Psoas muscle (tissue), 8 donors: Measurements from ENCODE around the gene PDE8A. TPM values are rescaled to one million over a fixed set of nuclear protein-coding genes. Genes with fewer than 3 reads are reported as not detected.

Source experiments
- ATAC-seq, 4 donors: fragments of 200-7000 bp; cut with Tn5 transposase; one replicate each; pipeline ENCODE4 v1.9.1; 2020; ENCODE audit warnings: moderate library complexity in 3 of 4, mild to moderate bottlenecking in 2 of 4
- DNase-seq, 2 donors: peaks; one replicate each; pipeline ENCODE4 v3.0.0-alpha.2; 2020
- H3K27ac ChIP-seq: fragments of 200-600 bp; one replicate; pipeline ENCODE4 v1.8.0; 2022
- H3K27me3 ChIP-seq, 3 donors: fragments of 200-600 bp in 1 of 3; one replicate each; pipeline versions ENCODE4 v1.6.1 to v1.8.0; 2013 to 2022; ENCODE audit warnings: low read length in 2 of 3, mild to moderate bottlenecking in 2 of 3, moderate library complexity in 1 of 3; ENCODE audit not compliant: insufficient read depth in 3 of 3
- H3K36me3 ChIP-seq, 2 donors: fragments of 200-600 bp in 1 of 2; one replicate each; pipeline versions ENCODE4 v1.6.1 to v1.8.0; 2013 to 2022; ENCODE audit warnings: low read depth in 1 of 2, mild to moderate bottlenecking in 1 of 2, moderate library complexity in 1 of 2; ENCODE audit not compliant: insufficient read depth in 1 of 2
- H3K4me1 ChIP-seq: fragments of 200-600 bp; one replicate; pipeline ENCODE4 v1.8.0; 2022
- H3K4me3 ChIP-seq: fragments of 200-600 bp; one replicate; pipeline ENCODE4 v1.8.0; 2022; ENCODE audit warnings: mild to moderate bottlenecking
- H3K9me3 ChIP-seq: fragments of 200-600 bp; one replicate; pipeline ENCODE4 v1.8.0; 2022
- CTCF ChIP-seq: fragments of 200-600 bp; IDR thresholded peaks from one replicate; pipeline ENCODE4 v1.8.0; 2022; ENCODE audit warnings: antibody characterized with exemption
- WGBS, 3 donors: extraction: QIAGEN DNeasy Blood & Tissue Kit; methylation state at CpG; one replicate each; pipeline versions ENCODE4 v1.1.6 to v1.1.7; 2013; 5-methylcytosine and 5-hydroxymethylcytosine counted together
- intact Hi-C, 2 donors: fragments of 100-400 bp; cut with DNase I; formaldehyde crosslinking; loops; one replicate each; pipeline versions ENCODE4 v1.11.0 to v1.14.2; 2022
- polyA plus RNA-seq, 3 donors: library from polyadenylated mRNA; stranded (reverse); fragments of 200-250 nt; gene quantifications; one replicate each; pipeline ENCODE4 v1.2.3, GENCODE V29; 2013
- total RNA-seq, 4 donors: library from RNA; stranded (reverse); fragmentation: NEBNext Ultra II Directional in 2 of 4; extraction: Animal tissue kit (Norgen Biotek cat#: 25700) in 2 of 4; gene quantifications; one replicate each; pipeline versions ENCODE4 v1.2.1 to v1.2.4, GENCODE V29; 2021 to 2023
- donor health status: healthy with polysubstance abuse.
- donor health status: DM: no; HTN: no; CAD: no; lungs with moderate emphysema.
- donor health status: Bipolar disorder and iron deficiency.
- donor health status: healthy.
- donor health status: DM: yes; HTN: yes; CAD: no.
- donor health status: DM: no; HTN: no; CAD: no.
- donor health status: DM: no; HTN: no; CAD: no.
- donor health status: DM: yes; HTN: yes; CAD: no.

Gene PDE8A
- total and polyA plus RNA-seq, 7 donors: 6.5 to 12.1 (median 10.5) TPM

DNA sequence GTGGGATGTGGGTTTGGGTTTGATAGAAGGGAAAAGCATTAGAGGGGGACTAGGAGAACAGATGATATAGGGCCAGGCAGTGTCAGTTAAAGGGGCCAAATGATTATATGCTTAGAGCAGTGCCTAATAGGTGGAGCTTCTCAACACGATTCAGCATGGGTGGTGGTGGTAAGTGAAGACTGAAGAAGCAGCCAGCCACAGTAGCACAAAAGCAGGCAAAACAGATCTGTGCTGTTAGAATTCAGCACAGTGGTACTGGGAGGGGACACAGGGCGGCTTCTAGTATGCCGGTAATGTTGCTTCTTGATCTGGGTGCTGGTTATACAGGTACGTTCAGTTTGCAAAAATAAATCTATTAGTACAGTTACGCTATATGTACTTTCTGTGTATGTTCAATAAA, 25.5 kb downstream of the PDE8A start:
- ATAC-seq (no peak), DNase-seq (no peak)
- 85 to 90% (median 88%) methylated on average over 5 of the region's 5 CpGs for WGBS, 3 donors
- no peak overlapping the region for H3K4me3 ChIP-seq
- H3K9me3 ChIP-seq: no peaks in the 10 kb centered on the region
- no peak for TF ChIP-seq CTCF
- intact Hi-C loops: no loop called here
- H3K27me3 ChIP-seq: no peaks in the 10 kb centered on the region
- H3K27ac ChIP-seq: no peak overlapping the region
- H3K4me1 ChIP-seq: peaks cover 82% of the 10 kb centered on the region
- H3K36me3 ChIP-seq: no peaks in the 10 kb centered on the region

DNA sequence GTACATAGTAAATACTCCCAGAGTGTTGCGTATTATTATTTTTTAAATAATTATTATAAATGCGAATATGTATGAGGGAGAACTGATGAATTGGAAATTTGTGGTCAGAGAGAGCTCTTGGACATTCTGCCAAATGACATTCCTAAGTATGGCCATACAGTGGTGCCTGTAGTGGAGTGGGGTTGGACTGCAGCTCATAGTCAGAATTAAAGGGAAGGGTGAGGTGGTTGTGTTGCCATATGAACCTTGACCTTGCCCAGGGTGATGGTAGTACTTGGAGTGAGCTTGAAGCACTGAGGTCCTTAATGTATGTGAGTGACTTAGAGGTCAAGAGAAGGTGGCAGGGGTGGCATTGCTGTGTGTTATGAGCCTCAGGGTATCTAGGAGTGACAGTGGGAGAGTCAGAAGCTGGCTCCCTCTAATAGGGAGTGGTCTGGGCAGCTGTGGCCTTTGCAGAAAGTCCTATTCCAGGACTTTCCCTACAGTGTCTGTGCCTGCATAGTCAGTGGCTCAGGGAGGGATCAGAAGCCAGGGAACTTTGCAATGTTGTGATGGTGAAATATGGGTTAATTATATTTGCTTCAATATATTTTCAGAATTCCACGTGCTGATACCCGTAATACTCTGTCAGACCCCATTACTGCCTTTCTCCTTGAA, 26.2 kb downstream of the PDE8A start:
- ATAC-seq (no peak), DNase-seq (no peak)
- no peak overlapping the region for H3K4me3 ChIP-seq
- H3K27me3 ChIP-seq: no peaks in the 10 kb centered on the region
- H3K9me3 ChIP-seq: no peaks in the 10 kb centered on the region
- 59 to 90% (median 76%) methylated on average over 4 of the region's 4 CpGs for WGBS, 3 donors
- no peak overlapping the region for H3K27ac ChIP-seq
- H3K36me3 ChIP-seq: no peaks in the 10 kb centered on the region
- H3K4me1 ChIP-seq: peaks cover 76% of the 10 kb centered on the region
- intact Hi-C loops: no loop called here
- no peak for TF ChIP-seq CTCF

- no peak for ATAC-seq
- no peak overlapping the region for H3K4me3 ChIP-seq
- 74 to 83% (median 83%) methylated on average over 5 of the region's 5 CpGs for WGBS, 3 donors
- intact Hi-C loops: no loop called here
- H3K36me3 ChIP-seq: no peaks in the 10 kb centered on the region
- H3K9me3 ChIP-seq: no peaks in the 10 kb centered on the region
- peaks cover 70% of the 10 kb centered on the region for H3K4me1 ChIP-seq
- no peak overlapping the region for H3K27ac ChIP-seq
- no peaks in the 10 kb centered on the region for H3K27me3 ChIP-seq
- DNase-seq: no peak
- TF ChIP-seq CTCF: no peak
These were observed 27.0 kb downstream of the PDE8A start for GRCh38 chr15:85008474-85009260.

- Histone ChIP-seq H3K36me3 (no peaks in the 10 kb centered on the region), H3K9me3 (no peaks in the 10 kb centered on the region), H3K4me3 (no peak overlapping the region), H3K27me3 (no peaks in the 10 kb centered on the region), H3K27ac (peak overlapping the region; percentile 69), H3K4me1 (peaks cover 66% of the 10 kb centered on the region)
- TF ChIP-seq CTCF: no peak
- 53 to 71% (median 55%) methylated on average over 2 of the region's 2 CpGs for WGBS, 3 donors
- intact Hi-C loops: no loop called here
- no peak for ATAC-seq
- no peak for DNase-seq
These were observed 27.8 kb downstream of the PDE8A start for GRCh38 chr15:85009435-85009834.
